WTC11 (cell line): Measurements from ENCODE around the gene ZFP92. TPM values are rescaled to one million over a fixed set of nuclear protein-coding genes. Genes with fewer than 3 reads are reported as not detected.

Experiments used
- ATAC-seq: fragments of 200-7000 bp; cut with Tn5 transposase; 2 replicates; pipeline ENCODE4 v1.10.0; 2021; ENCODE audit warnings: mild to moderate bottlenecking, moderate library complexity
- CTCF ChIA-PET: fragments of 300-600 bp; sonication (Branson Sonifier 250); formaldehyde crosslinking; loops from one replicate; lab custom pipeline; 2021; ENCODE audit warnings: antibody characterized with exemption; lab: Charles Lee
- POLR2A ChIA-PET: fragments of 350-600 bp; sonication (Branson Sonifier 250); formaldehyde crosslinking; loops from one replicate; lab custom pipeline; 2021; ENCODE audit warnings: antibody characterized with exemption; lab: Charles Lee
- DNase-seq: peaks from one replicate; pipeline ENCODE4 v3.0.0; 2021; ENCODE audit warnings: low spot score
- H3K27ac Mint-ChIP-seq: 2 replicates; pipeline ENCODE4 v1.8.0; 2021; ENCODE audit warnings: mixed read lengths
- H3K27me3 Mint-ChIP-seq: 2 replicates; pipeline ENCODE4 v1.8.0; 2021; ENCODE audit warnings: low read depth, mild to moderate bottlenecking, moderate library complexity, mixed read lengths
- H3K36me3 Mint-ChIP-seq: 2 replicates; pipeline ENCODE4 v1.8.0; 2021; ENCODE audit warnings: mixed read lengths
- H3K4me1 Mint-ChIP-seq: 2 replicates; pipeline ENCODE4 v1.8.0; 2022; ENCODE audit warnings: mixed read lengths
- H3K4me3 Mint-ChIP-seq: 2 replicates; pipeline ENCODE4 v1.8.0; 2021; ENCODE audit warnings: mild to moderate bottlenecking, moderate library complexity, mixed read lengths
- H3K9me3 Mint-ChIP-seq: 2 replicates; pipeline ENCODE4 v1.8.0; 2021; ENCODE audit warnings: mixed read lengths
- ATF6 ChIP-seq: sonication (generic); formaldehyde crosslinking; IDR thresholded peaks from 2 replicates; pipeline ENCODE4 v1.8.1; 2023; ENCODE audit warnings: mild to moderate bottlenecking, missing genetic modification reagents
- E2F4 ChIP-seq: sonication (generic); formaldehyde crosslinking; IDR thresholded peaks from 2 replicates; pipeline ENCODE4 v1.8.1; 2022; ENCODE audit warnings: low read depth, mild to moderate bottlenecking, moderate library complexity, missing genetic modification reagents, borderline replicate concordance
- FOXK1 ChIP-seq: sonication (generic); formaldehyde crosslinking; IDR thresholded peaks from 2 replicates; pipeline ENCODE4 v1.8.0; 2022; ENCODE audit warnings: mild to moderate bottlenecking, moderate library complexity, missing genetic modification reagents
- FOXP4 ChIP-seq: sonication (generic); formaldehyde crosslinking; IDR thresholded peaks from 2 replicates; pipeline ENCODE4 v1.8.0; 2022; ENCODE audit warnings: mild to moderate bottlenecking, missing genetic modification reagents
- GRHL2 ChIP-seq: fragments of 250-450 bp; sonication (Bioruptor Pico); IDR thresholded peaks from 2 replicates; pipeline ENCODE4 v1.8.0; 2022; ENCODE audit warnings: mild to moderate bottlenecking, moderate library complexity; ENCODE audit not compliant: insufficient replicate concordance, severe bottlenecking
- HMGA2 ChIP-seq: fragments of 250-450 bp; sonication (Bioruptor Pico); IDR thresholded peaks from 2 replicates; pipeline ENCODE4 v1.4.0; 2021; ENCODE audit warnings: mild to moderate bottlenecking, moderate library complexity
- KAT7 ChIP-seq: sonication (generic); formaldehyde crosslinking; IDR thresholded peaks from 2 replicates; pipeline ENCODE4 v1.8.1; 2023; ENCODE audit warnings: missing genetic modification reagents, mild to moderate bottlenecking, borderline replicate concordance
- MLX ChIP-seq: sonication (generic); formaldehyde crosslinking; IDR thresholded peaks from 2 replicates; pipeline ENCODE4 v1.8.1; 2023; ENCODE audit warnings: mild to moderate bottlenecking, missing genetic modification reagents, moderate library complexity
- NR2C2 ChIP-seq: sonication (generic); formaldehyde crosslinking; IDR thresholded peaks from 2 replicates; pipeline ENCODE4 v1.8.0; 2022; ENCODE audit warnings: mild to moderate bottlenecking, missing genetic modification reagents
- PREB ChIP-seq: sonication (generic); formaldehyde crosslinking; IDR thresholded peaks from 2 replicates; pipeline ENCODE4 v1.8.1; 2022; ENCODE audit warnings: mild to moderate bottlenecking, missing genetic modification reagents, moderate library complexity, borderline replicate concordance
- PRRX2 ChIP-seq: fragments of 250-450 bp; sonication (Bioruptor Pico); IDR thresholded peaks from 2 replicates; pipeline ENCODE4 v1.8.0; 2021; ENCODE audit warnings: mild to moderate bottlenecking
- SMAD4 ChIP-seq: sonication (generic); formaldehyde crosslinking; IDR thresholded peaks from 2 replicates; pipeline ENCODE4 v1.8.0; 2022; ENCODE audit warnings: mild to moderate bottlenecking, missing genetic modification reagents
- TP53 ChIP-seq: sonication (generic); formaldehyde crosslinking; IDR thresholded peaks from 2 replicates; pipeline ENCODE4 v1.8.1; 2023; ENCODE audit warnings: mild to moderate bottlenecking, missing genetic modification reagents
- USF2 ChIP-seq: sonication (generic); formaldehyde crosslinking; IDR thresholded peaks from 2 replicates; pipeline ENCODE4 v1.8.1; 2023; ENCODE audit warnings: mild to moderate bottlenecking, missing genetic modification reagents, moderate library complexity
- ZNF138 ChIP-seq: sonication (generic); formaldehyde crosslinking; conservative IDR thresholded peaks from 2 replicates; pipeline ENCODE4 v1.8.1; 2022; ENCODE audit warnings: mild to moderate bottlenecking, moderate library complexity, missing genetic modification reagents
- ZNF219 ChIP-seq: sonication (generic); formaldehyde crosslinking; IDR thresholded peaks from 2 replicates; pipeline ENCODE4 v1.8.0; 2023; ENCODE audit warnings: missing genetic modification reagents, mild to moderate bottlenecking, borderline replicate concordance
- ZNF263 ChIP-seq: sonication (generic); formaldehyde crosslinking; IDR thresholded peaks from 2 replicates; pipeline ENCODE4 v1.8.1; 2022; ENCODE audit warnings: low read depth, mild to moderate bottlenecking, moderate library complexity, missing genetic modification reagents
- ZNF423 ChIP-seq: fragments of 250-450 bp; sonication (Bioruptor Pico); IDR thresholded peaks from 2 replicates; pipeline ENCODE4 v2.1.2; 2022; ENCODE audit warnings: mild to moderate bottlenecking, moderate library complexity
- ZNF671 ChIP-seq: fragments of 250-450 bp; sonication (Bioruptor Pico); IDR thresholded peaks from 2 replicates; pipeline ENCODE4 v1.8.0; 2021; ENCODE audit warnings: mild to moderate bottlenecking
- ZSCAN18 ChIP-seq: fragments of 250-450 bp; sonication (Bioruptor Pico); IDR thresholded peaks from 2 replicates; pipeline ENCODE4 v2.1.2; 2022; ENCODE audit warnings: mild to moderate bottlenecking, moderate library complexity
- total RNA-seq: library from RNA; stranded (reverse); gene quantifications from 3 replicates; pipeline ENCODE4 v1.2.3, GENCODE V29; 2021

Gene ZFP92
- total RNA-seq, 1 experiment from 2014 or later = 0.31 TPM

- no peak for DNase-seq
- H3K4me3 Mint-ChIP-seq = no peak overlapping the region
- POLR2A ChIA-PET = no interaction called here
- H3K9me3 Mint-ChIP-seq = no peaks in the 10 kb centered on the region
- no peaks in the 10 kb centered on the region for H3K36me3 Mint-ChIP-seq
- H3K27me3 Mint-ChIP-seq = peaks cover 19% of the 10 kb centered on the region
- TF ChIP-seq KAT7 (CRISPR knock-in tag) (no peak), ZSCAN18 (CRISPR knock-in tag) (no peak), FOXK1 (CRISPR knock-in tag) (no peak), ZNF671 (CRISPR knock-in tag) (no peak), ZNF263 (CRISPR knock-in tag) (no peak), GRHL2 (no peak), ZNF423 (CRISPR knock-in tag) (no peak), MLX (no peak), SMAD4 (no peak), PRRX2 (CRISPR knock-in tag) (no peak), FOXP4 (CRISPR knock-in tag) (no peak), NR2C2 (CRISPR knock-in tag) (no peak), HMGA2 (no peak), PREB (CRISPR knock-in tag) (no peak), ATF6 (CRISPR knock-in tag) (no peak), ZNF138 (no peak), ZNF219 (no peak)
- TF ChIP-seq, all 79 proteins: peak for 0
- Mint-ChIP-seq H3K4me1 (peaks cover 17% of the 10 kb centered on the region), H3K27ac (no peak overlapping the region)
- no peak for ATAC-seq
- CTCF ChIA-PET = no interaction called here
These were observed 3.7 kb downstream of the ZFP92 start for GRCh38 chrX:153414856-153415510.

- CTCF ChIA-PET = interaction anchor here (1.1 kb wide), 1 partner anchor 44 kb away, joined by 4 read pairs; no protein-coding TSS in a partner anchor
- ATAC-seq = no peak
- TF ChIP-seq PRRX2 (CRISPR knock-in tag) (no peak), USF2 (CRISPR knock-in tag) (peak; percentile 48), TP53 (no peak), E2F4 (CRISPR knock-in tag) (no peak), ZNF219 (no peak)
- Mint-ChIP-seq H3K36me3 (no peaks in the 10 kb centered on the region), H3K9me3 (no peaks in the 10 kb centered on the region), H3K4me1 (peaks cover 11% of the 10 kb centered on the region), H3K27me3 (peaks cover 8% of the 10 kb centered on the region), H3K27ac (no peak overlapping the region), H3K4me3 (no peak overlapping the region)
- no peak for DNase-seq
- POLR2A ChIA-PET = no interaction called here
These were observed 5.6 kb downstream of the ZFP92 start for GRCh38 chrX:153416781-153417450.
